GM19193 (cell line): ENCODE results near the gene C10orf71.

Experiments used
- POLR2A ChIP-seq: IDR thresholded peaks from 4 replicates; pipeline ENCODE4 v1.6.1; 2011; ENCODE audit not compliant: insufficient read depth, insufficient read length; ENCODE audit errors: extremely low read depth

Gene C10orf71

DNA sequence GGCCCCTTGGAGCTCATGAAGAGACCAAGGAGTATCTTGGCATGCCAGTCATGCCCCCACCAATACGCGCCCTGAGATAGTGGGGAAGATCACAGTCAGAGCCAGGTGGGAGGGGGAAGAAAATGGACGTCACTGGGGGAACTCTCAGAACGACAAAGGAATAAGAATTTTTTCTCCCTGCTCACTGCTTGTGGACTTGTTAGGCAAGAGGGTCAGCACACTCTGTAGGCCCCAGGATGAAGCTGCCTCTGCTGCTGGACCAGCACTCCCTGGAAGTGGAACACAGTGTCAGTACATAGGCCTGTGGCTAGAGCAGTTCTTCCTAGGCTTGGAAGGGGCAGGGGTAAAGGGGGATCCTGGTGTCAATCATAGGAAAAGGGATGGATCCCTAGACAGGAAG, 50.4 kb downstream of the C10orf71 start:
- no peak for TF ChIP-seq POLR2A

GRCh38 chr10:49350138-49350537, 51.2 kb downstream of the C10orf71 start:
- no peak for TF ChIP-seq POLR2A

GRCh38 chr10:49350846-49351532, 52.0 kb downstream of the C10orf71 start:
- TF ChIP-seq POLR2A = no peak

- no peak for TF ChIP-seq POLR2A
These were observed 52.7 kb downstream of the C10orf71 start for GRCh38 chr10:49351669-49352068.

- TF ChIP-seq POLR2A = no peak
These were observed 53.4 kb downstream of the C10orf71 start for GRCh38 chr10:49352323-49352722.

- no peak for TF ChIP-seq POLR2A
These were observed 54.3 kb downstream of the C10orf71 start for GRCh38 chr10:49353026-49353894.

- TF ChIP-seq POLR2A = no peak
These were observed 55.1 kb downstream of the C10orf71 start for GRCh38 chr10:49353895-49354566.

DNA sequence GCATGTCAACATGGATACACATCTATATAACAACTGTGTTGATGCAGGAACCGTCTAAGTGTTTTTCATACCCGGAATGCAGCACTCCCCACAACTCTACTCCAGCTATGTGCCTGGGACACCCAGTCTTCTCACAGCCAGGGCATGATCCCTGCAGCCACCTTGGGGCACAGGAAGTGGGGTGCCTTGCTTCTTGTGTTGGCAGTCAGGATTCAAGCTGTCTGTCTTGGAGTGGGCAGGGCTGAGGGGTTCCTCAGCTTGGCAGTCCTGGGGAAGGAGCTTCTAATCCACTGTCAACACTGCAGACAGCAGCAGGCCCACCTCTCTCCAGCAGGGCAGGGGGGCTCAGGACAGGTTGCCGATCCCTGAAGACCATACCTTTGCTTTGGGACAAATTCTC, 55.6 kb downstream of the C10orf71 start:
- no peak for TF ChIP-seq POLR2A

GRCh38 chr10:49355221-49355620, 56.3 kb downstream of the C10orf71 start:
- no peak for TF ChIP-seq POLR2A

- TF ChIP-seq POLR2A = no peak
These were observed 57.2 kb downstream of the C10orf71 start for GRCh38 chr10:49356181-49356580.

GRCh38 chr10:49356944-49357343, 58.0 kb downstream of the C10orf71 start:
- TF ChIP-seq POLR2A = no peak

DNA sequence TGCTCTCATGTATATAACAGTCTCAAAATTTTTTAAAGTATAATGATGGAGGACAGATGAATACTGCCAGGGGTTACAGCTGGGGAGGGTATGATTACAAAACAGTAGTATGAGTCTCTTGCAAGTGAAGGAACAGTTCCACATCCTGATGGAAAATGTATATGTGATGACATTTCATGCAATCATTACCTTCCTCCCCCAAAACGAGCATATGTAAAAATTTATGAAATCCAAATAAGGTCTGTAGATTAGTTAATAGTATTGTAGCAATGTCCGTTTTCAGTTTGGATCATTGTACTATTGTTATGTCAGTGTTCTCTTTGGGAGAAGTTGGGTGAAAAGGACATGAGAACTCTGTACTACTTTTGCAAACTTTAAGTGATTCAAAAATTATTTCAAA, 58.9 kb downstream of the C10orf71 start:
- no peak for TF ChIP-seq POLR2A

DNA sequence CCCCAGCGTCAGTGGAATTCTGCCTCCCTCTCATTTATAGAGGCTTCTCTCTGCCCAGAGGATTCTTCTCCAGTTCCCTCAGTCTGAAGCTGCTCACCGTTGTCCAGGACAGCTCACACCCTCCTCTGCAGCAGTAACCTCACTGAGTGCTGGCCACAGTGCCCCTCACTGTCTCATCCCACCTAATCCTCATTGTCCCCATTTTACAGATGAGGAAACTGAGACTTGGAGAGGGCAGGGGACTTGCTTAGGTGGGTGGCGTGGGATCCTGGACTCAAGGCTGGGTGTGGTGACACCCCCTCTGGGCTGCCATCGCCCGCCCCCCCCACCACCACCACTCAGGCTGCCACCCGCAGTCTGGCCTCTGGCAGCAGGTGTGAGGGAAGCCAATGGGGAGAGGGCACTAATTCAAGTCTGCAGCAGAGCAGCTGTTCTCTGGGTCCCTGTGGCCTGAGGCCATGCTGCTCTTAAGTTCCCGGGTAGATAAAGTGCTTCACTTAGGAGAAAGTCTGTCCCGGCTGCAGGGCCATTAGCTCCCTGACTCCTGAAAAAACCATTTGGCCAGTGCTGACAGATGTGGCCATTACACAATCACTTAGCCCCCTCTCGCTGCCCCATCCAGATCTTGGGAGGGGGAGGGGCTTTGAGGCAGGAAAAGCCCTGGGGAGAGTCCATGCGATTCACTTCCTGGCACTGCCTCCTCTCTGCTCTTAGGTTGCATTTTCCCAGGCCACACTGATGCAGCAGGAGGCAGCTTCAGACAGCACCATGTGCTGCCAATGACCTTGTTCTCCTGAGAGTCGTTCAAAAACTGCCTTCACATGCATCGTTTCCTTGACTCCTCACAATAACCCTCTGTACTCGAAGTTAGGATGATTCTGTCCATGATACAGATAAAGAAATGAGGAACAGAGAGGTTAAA, 60.6 kb downstream of the C10orf71 start:
- no peak for TF ChIP-seq POLR2A
